Hepatocyte (in vitro differentiated cells): ENCODE data around the gene DEDD2.

ENCODE experiments used
- EZH2 ChIP-seq: fragments of 200-600 bp; sonication (generic); IDR thresholded peaks from 2 replicates; pipeline ENCODE4 v1.6.1; 2016; ENCODE audit warnings: antibody characterized with exemption, mild to moderate bottlenecking, borderline replicate concordance
- EZH2phosphoT487 ChIP-seq: fragments of 200-600 bp; sonication (generic); IDR thresholded peaks from one replicate; pipeline ENCODE4 v1.6.1; 2018; ENCODE audit warnings: antibody characterized with exemption, mild to moderate bottlenecking, low read depth, moderate library complexity; ENCODE audit not compliant: unreplicated experiment, severe bottlenecking
- TF ChIP-seq, protein P1 (sequence below): fragments of 200-600 bp; sonication (generic); IDR thresholded peaks from 2 replicates; pipeline ENCODE4 v1.5.1; 2016; ENCODE audit warnings: antibody characterized with exemption, mild to moderate bottlenecking; ENCODE audit not compliant: poor library complexity

- TF ChIP-seq EZH2phosphoT487 = no peak
- TF ChIP-seq, protein P1, sequence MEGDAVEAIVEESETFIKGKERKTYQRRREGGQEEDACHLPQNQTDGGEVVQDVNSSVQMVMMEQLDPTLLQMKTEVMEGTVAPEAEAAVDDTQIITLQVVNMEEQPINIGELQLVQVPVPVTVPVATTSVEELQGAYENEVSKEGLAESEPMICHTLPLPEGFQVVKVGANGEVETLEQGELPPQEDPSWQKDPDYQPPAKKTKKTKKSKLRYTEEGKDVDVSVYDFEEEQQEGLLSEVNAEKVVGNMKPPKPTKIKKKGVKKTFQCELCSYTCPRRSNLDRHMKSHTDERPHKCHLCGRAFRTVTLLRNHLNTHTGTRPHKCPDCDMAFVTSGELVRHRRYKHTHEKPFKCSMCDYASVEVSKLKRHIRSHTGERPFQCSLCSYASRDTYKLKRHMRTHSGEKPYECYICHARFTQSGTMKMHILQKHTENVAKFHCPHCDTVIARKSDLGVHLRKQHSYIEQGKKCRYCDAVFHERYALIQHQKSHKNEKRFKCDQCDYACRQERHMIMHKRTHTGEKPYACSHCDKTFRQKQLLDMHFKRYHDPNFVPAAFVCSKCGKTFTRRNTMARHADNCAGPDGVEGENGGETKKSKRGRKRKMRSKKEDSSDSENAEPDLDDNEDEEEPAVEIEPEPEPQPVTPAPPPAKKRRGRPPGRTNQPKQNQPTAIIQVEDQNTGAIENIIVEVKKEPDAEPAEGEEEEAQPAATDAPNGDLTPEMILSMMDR = no peak
- no peak for TF ChIP-seq EZH2
These were observed 11.2 kb upstream of the DEDD2 start for GRCh38 chr19:42228641-42229040.
